HG02870 (cell line): ENCODE data around the gene ST14.

Source experiments
- ATAC-seq: cut with Tn5 transposase; IDR thresholded peaks from one replicate; pipeline ENCODE4 v1.9.1; 2021; ENCODE audit warnings: mild to moderate bottlenecking, moderate library complexity; ENCODE audit not compliant: unreplicated experiment

ST14 gene

DNA sequence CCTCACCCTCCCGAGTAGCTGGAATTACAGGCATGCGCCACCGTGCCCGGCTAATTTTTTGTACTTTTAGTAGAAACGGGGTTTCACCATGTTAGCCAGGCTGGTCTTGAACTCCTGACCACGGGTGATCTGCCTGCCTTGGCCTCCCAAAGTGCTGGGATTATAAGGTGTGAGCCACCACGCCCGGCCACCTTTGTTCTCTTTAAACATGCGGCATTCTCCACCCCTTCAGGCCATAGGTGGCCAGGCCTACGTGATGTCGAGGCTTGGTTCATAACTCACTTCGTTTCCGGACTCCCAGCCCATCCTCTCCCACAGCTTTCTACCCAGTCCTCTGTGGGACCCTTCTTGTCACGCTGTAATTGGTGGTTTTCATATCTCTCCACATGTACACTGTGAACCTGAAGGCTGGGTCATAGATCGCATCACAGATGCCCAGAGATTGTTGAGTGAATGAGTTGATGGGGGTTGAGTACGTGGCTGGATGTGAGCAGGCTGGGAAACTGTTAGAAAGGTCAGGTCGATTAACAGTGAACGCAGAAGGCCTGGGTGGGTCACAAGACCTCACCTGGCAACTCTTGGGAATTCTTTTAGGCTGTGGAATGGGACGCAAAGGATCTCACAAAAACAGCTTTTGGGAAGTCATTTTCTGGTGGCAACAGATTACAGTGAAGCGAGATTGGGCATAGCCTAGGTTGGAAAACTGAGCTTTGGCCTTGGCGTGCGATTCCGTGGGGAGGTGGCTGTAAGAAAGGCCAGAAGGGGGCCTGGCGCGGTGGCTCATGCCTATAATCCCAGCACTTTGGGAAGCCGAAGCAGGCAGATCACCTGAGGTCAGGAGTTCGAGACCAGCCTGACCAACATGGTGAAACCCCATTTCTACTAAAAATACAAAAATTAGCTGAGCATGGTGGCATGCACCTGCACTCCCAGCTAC lies 44.5 kb downstream of the ST14 start:
- ATAC-seq: no peak

DNA sequence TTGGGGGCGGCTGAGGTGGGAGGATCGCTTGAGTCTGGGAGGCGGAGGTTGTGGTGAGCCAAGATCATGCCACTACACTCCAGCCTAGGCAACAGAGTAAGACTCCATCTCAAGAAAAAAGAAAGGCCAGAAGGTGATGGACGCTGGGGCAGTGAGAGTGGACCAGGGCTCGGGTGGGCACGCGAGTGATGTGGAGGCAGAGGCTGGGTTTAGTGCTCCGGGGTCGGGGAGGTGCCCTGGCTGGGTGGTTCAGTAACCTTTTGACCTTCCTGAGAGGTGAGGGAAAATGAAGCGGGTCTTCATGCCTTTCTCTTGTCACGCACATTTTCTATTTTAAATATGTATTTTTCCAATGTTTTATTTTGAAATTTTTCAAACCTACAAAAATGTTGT lies 45.1 kb downstream of the ST14 start:
- no peak for ATAC-seq

DNA sequence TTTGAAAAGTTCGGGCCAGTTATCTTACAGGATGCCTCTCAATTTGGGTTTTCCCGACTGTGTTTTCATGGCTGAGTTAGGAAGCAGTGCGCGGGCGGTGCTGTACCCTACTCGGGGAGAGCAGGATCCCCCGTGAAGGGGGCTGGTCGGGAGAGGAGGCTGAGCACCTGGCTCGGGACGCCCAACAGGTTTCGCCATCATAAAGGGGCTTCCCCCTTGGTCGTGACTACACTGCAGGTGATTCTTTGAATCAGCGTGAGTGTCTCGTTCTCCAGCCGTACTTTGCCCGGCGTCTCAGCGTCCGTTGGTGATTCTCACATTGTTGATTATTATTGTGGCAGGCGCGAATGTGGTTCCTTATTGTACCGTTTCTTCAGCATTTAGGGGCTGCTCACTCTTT lies 46.6 kb downstream of the ST14 start:
- no peak for ATAC-seq

DNA sequence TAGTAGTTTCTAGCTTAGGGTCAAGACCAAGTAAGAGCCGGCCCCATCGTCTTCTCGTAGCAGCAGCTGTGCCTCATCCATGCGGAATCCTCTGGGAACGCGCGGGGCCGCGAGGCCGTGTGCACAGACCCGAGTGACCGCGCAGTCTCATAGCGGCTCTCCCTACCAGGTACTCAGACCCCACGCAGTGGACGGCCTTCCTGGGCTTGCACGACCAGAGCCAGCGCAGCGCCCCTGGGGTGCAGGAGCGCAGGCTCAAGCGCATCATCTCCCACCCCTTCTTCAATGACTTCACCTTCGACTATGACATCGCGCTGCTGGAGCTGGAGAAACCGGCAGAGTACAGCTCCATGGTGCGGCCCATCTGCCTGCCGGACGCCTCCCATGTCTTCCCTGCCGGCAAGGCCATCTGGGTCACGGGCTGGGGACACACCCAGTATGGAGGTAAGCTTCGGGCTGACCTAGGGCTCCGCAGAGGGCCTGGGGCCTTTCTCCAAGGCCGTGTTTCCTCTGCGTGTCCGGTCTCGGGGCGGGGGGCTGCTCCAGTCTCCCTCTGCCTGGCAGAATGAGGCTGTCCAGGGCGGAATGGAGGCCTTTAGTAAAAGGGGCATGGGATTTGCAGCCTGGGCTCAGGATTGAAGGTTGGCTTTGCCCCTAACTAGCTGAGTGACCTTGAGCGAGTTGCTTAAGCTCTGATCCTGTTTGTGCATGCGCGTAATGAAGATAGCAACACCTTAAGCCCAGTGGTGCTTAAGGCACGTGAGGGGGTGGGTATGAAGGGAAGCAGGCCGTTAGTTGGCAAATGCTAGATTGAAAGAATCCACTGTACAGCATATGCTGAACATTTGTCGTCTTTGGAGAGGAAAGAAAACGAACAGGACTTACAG lies 48.9 kb downstream of the ST14 start:
- no peak for ATAC-seq

DNA sequence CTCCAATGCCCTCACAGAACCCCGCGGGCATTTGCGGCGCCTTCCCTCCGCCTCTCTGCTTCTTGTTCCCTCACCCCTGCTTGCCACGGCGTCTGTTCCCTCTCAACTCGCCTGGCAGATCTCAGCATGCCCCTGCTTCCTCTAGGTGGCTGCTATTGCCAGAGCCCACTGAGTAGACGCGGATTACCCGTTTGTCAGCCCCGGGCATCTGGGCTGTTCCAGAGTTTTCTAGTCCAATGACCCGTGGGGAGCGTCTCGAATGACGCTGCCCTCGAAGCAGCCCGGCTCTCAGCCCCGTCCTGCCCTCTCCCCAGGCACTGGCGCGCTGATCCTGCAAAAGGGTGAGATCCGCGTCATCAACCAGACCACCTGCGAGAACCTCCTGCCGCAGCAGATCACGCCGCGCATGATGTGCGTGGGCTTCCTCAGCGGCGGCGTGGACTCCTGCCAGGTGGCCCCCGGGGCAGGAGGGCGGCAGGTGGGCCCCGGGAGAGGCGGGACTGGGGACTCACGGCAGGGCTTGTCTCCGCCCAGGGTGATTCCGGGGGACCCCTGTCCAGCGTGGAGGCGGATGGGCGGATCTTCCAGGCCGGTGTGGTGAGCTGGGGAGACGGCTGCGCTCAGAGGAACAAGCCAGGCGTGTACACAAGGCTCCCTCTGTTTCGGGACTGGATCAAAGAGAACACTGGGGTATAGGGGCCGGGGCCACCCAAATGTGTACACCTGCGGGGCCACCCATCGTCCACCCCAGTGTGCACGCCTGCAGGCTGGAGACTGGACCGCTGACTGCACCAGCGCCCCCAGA lies 49.7 kb downstream of the ST14 start:
- ATAC-seq: no peak

DNA sequence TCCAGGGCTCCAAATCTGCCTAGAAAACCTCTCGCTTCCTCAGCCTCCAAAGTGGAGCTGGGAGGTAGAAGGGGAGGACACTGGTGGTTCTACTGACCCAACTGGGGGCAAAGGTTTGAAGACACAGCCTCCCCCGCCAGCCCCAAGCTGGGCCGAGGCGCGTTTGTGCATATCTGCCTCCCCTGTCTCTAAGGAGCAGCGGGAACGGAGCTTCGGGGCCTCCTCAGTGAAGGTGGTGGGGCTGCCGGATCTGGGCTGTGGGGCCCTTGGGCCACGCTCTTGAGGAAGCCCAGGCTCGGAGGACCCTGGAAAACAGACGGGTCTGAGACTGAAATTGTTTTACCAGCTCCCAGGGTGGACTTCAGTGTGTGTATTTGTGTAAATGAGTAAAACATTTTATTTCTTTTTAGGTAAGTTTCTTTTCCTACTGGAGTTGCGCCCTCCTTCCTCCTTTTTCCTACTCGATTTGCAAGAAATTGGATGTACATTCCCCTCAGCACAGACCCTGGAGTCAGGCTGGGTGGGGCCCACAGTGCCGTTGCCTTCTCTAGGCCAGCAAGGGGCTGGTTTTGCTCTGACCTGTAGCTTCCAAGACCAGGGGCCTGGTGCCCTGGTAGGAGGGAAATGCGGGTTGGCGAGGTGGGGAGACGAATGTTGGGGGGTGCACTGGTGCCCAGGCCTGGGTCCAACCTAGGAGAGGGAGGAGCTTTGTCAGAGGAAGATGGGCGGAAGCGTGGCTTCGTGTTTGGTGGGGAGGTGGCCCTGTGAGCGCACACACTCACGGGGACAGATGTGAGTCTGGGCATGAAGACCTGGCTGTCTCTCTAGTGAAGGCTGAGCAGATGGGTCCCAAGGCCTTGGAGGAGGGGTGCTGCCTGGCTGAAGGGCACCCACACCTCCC lies 50.6 kb downstream of the ST14 start:
- no peak for ATAC-seq

DNA sequence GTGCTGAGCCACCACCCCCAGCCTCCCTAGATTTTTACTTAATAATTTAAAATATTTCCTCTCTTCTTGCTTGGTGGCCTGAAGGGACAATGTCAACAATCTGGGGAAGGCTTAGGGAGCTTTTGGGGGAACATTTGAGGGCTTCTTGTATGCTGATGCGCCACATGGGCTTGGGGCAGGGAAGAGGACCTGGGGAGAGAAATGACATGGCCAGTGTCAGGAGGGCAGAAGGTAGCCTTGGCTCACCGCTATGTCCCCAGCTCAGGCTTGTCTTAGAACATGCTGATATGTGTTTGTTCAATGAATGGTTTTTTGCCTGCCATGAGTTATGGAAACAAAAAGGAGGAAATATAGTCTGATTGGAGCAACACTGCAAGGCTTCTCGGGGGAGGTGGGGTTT lies 51.6 kb downstream of the ST14 start:
- no peak for ATAC-seq

DNA sequence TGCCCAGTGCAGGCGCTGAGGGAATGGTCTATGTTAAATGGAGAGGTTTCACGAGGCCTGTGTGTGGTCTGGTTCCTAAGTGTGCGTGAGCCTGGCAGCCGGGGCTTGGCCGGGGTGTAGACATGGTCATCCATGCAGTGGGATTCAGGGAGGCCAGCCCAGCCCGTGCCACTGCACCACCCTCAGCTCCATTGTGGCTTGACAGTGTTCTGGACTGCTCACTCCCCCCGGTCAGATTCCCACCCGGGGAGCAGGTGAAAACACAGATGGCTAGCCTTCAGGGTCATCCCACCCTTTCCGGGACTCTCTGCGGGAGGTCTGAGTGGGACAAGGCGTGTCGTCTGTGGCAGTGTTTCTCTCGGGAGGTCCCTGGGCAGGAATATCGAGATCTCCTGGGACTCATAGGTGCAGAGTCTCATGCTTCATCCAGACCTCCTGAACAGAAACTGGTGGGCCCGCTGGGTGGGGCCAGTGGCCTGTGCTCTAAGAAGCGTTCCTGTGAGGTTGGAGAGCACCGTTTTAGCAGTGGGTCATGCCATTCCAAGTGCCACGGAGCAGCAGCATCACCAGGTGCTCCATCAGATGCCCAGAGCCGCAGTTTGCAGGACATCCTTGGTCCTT lies 52.3 kb downstream of the ST14 start:
- ATAC-seq: no peak

DNA sequence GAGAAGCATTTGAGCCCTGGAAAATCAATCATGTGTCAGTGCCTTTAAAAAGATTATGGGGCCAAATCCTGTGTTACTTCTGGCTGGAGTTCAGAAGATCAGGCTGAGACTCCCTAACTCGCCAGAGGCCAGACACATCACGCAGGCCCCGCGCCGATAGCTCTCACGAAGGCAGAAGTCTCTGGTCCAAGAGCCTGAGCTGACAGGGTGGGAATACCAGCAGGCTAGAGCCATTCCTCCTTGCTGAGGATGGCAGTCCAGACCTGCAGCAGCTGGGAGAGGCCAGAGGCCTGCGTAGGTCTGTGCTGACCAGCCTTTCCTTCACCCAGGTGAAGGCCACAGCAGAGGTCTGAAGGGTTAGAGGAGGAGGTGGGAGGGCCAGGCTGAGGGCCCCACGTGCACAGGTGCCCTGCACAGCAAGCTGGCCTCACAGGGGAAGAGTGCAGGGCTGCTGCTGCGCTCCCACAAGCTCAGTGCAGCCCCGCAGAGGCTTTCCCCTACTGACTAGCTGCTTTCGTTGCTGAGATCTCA lies 52.9 kb downstream of the ST14 start:
- no peak for ATAC-seq

DNA sequence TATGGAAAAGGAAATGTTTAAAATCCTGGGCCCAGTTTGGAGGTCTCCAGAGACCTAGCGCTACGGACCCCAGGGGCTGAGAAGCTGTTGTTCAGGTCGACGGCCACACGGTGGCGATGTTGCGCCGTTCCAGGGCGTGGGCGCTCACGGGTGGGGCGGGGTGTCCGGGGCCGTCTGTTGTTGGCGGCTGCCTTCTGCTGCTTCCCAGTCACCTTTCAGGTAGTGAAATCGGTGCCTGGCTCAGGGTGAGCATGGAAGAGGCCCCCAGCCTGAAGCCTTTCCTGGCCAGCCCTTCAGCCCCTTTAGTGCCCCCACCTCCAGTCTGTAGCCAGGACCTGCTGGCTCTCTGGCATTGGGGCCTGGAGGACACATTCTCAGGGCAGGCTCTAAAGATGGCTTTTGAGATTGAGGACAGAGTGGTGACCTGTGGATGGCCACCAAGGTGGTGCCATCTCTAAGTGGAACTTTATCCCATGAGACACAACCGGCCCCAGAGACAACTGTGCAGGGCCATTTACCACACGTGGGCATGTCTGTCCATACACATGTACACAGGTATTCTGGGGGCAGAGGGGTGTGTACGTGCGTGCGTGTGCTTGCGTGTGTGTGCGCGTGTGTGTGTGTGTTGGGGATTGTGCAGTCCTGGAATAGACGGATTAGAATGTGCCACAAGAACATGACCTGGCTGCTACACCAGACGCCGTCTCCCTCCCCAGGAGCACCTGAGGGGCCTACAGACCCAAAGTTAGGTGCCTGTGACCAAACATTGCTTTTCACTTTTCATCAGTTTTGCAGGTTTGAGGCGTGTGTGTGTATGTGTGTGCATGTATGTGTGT lies 53.8 kb downstream of the ST14 start:
- peak; percentile 76 for ATAC-seq

DNA sequence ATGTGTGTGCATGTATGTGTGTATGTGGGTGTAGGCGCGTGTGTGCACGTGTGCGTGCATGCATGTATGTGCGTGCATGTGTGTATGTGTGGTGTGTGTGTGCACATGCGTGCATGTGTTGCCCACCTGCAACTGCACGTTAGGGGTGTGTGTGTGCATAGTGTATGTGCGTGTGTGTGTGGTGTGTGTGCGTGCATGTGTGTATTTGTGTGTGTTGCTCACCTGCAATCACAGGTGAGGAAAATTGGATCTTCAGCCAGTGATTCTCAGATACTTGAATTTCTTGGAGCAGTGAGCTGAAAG lies 54.3 kb downstream of the ST14 start:
- no peak for ATAC-seq

DNA sequence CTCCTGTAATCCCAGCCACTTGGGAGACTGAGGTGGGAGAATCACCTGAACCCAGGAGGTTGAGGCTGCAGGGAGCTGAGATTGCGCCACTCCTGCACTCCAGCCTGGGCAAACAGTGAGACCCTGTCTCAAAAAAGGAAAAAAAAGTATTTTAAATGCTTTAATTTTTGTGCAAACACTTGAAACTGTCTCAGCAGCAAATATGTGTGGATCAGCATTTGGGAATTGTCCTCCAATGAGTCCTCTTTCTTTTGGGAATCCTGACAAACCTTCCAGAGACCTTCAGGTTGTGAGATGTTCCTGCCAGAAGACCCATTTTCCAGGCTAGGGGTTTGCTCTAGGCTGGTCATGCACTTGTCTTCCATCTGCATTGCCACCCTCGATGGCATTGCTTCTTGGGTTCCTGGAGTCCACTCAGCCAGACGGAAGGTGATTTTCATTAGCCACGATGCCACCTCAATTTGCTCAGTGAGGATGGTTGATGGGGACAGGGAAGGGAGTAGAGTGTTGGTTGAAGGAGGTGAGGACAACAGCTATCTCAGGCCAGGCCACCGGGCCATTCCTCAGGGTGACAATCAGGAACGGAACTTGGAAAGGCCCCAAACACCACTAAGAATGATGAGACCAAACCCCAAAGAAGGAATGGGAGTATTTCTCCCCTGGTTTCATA lies 55.4 kb downstream of the ST14 start:
- ATAC-seq: no peak

DNA sequence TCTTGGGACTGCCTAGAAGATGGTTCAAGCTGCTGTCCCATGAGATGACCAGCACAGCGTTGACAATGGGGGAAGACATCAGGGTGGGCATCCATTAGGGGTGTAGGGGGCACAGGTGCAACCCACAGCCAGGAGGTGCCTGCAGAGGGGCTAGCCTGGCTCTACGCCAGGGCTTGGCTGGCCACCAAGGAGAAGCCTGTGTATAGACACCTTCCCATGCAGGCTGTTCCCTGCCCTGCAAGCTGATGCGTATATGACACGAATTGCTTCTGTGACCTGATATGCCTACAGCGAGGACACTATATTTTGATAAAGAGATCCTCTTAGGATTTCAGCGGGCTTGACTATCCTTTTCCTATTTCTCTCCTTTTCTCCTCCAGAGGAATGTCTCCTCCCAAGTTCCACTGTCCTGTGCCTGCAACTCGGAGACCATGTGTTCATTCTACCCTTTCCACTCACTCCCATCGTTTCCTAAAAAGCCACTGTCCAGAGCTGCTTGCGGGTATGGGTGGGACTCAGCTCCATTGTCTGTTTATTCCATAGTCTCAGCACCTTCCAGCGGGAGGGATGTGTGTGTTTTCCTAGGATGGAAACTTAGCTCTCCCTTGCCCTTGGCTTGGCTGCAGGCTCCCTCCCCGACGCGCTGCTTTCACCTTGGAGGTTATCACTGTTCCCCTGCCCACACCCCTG lies 56.1 kb downstream of the ST14 start:
- no peak for ATAC-seq

DNA sequence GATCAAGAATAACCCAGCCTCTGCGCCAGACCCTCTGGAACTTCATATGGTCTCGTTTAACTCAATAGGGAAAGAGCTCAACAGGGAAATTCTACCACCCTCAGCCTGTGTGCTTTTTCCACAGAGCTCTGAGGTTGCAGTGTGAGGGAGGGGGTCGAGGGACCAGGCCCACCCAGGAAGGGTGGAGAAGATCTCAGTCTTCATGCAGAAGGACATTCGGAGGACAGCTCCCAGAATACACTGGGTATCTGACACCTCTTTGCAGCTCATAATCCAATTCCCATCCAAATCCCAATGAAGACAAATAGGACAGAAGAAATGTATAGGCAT lies 56.6 kb downstream of the ST14 start:
- ATAC-seq: no peak

DNA sequence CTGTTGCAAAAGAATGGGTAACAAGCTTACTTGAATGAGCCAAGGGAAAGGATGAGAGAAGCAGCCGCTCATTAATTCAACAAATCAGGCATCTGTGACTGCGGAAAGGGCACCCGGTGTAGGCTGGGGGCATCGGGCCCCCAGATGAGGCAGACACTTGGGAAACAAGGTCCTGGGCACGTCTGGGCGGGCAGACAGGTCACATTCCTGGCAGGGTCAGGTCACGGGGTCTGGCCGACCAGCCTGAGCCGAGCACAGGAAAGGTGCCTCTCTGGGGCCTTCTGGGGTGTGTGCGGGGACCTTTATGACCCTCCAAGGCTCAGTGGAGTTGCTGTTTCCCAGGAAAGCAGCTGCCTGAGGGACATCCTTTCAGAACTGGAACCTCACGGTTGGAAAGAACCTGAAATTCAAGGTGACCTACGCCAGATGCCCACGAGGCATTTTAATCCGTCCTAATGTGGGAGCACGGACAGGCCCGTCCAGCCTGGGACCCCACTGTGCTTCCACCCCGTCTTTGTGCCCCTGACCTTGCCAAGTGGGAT lies 57.1 kb downstream of the ST14 start:
- ATAC-seq: no peak

DNA sequence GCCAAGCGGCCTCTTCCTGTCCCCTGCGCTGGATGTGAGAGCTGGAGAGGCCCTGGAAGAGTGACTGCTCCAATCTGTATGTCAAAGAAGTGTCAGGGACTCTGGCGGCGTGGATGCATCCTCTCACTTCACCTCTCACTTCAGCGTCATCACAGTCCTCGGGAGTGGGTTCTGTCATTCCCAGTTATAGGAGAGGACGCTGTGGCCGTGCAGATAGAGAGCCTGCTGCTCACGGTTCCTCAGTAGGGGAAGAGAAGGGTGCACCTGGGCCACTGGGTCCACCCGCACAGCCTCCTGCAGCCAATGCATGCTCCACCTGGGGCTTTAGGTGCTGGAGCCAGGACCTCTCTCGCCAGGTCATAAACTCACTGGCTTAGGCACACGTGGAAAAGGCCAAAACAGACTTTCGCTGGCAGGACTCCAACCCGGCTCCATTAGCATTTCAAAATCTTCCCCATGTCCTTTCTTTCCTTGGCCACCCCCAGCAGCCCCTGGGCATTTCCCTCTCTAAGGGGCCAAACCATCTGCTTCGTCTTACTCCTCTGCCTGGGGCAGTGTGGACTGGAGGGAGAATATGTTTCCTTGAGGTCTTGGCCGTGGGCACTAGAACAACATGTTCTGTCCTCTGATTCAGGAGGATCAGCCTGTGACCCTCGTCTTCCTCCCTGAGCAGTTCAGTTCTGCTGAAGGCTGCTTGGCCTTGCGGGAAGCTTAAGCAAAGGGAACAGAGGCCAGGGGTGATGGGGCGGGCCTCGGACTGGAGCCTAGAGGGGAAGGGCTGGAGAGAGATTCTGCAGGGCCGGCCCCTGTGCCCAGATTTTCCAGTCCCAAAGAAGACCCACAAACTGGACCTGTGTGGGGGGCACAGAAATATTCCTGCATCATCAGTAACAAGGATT lies 57.8 kb downstream of the ST14 start:
- ATAC-seq: no peak
